ENCODE data around the gene BPIFB3. TPM values are rescaled to one million over a fixed set of nuclear protein-coding genes. Genes with fewer than 3 reads are reported as not detected.

Gene BPIFB3
- total and polyA plus RNA-seq, 2 of the 4 experiments (the other 2 are of a cell fraction) = not detected

DNA sequence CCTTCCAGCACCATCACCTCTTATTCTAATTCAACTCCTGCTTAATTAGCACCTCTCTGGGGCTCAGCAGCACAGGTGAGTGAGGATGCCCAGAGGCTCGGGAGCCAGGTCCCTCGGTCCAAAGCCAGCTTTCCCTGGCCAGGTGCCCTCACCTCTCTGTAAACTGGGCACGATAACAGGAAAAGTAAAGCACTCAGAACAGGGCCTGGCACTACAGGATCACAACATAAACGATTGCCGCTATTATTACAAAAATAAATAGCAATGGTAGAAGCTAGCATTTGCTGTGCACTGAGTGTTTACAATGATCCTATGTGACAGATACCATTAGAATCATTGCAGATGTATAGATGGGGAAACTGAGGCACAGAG, 43.6 kb upstream of the BPIFB3 start:
- CTCF ChIA-PET = no interaction called here
- Histone ChIP-seq H3K56ac (ENCODE audit: extremely low read depth, insufficient read depth, low read length) (no peak overlapping the region), H2BK120ac (ENCODE audit: low read depth, low read length) (no peak overlapping the region), H3K4me3 (ENCODE audit: insufficient read depth, low read depth, low read length) (no peak overlapping the region), H3K9ac (ENCODE audit: low read depth, low read length) (no peak overlapping the region), H3K4me2 (ENCODE audit: low read depth, low read length) (no peak overlapping the region), H3K9me3 (ENCODE audit: control insufficient read depth, insufficient read depth, low read length) (no peaks in the 10 kb centered on the region), H3K27ac (ENCODE audit: insufficient read depth, low read length) (no peak overlapping the region), H3K36me3 (ENCODE audit: control insufficient read depth, insufficient read depth, low read length) (no peaks in the 10 kb centered on the region), H3K4me1 (ENCODE audit: control insufficient read depth, insufficient read depth, low read length) (no peaks in the 10 kb centered on the region), H2AFZ (replicated peaks; ENCODE audit: low read length, poor library complexity) (no peak overlapping the region), H4K91ac (ENCODE audit: insufficient read depth, low read depth, low read length) (no peak overlapping the region), H2BK20ac (ENCODE audit: low read depth, low read length) (no peak overlapping the region), H4K5ac (ENCODE audit: low read depth, low read length) (no peak overlapping the region), H4K8ac (ENCODE audit: low read depth in 2 of 2, low read length in 2 of 2) (no peak overlapping the region), H4K20me1 (ENCODE audit: insufficient read depth, low read length) (no peaks in the 10 kb centered on the region; the same call in 1 of the 2 replicates), H3K9me1 (ENCODE audit: insufficient read depth, low read length) (no peaks in the 10 kb centered on the region), H3K23ac (ENCODE audit: low read depth, low read length) (no peak overlapping the region), H2AK5ac (ENCODE audit: low read depth, low read length) (no peak overlapping the region), H3K14ac (replicated peaks; ENCODE audit: low read depth, low read length) (no peak overlapping the region), H3K18ac (ENCODE audit: low read depth, low read length) (no peak overlapping the region), H3K4ac (ENCODE audit: low read depth, low read length) (no peak overlapping the region), H2AK9ac (replicated peaks; ENCODE audit: low read depth, low read length, poor library complexity) (no peak overlapping the region), H3K79me1 (ENCODE audit: low read depth in 1 of 2, low read length in 2 of 2) (no peaks in the 10 kb centered on the region), H2BK15ac (ENCODE audit: low read depth, low read length) (no peak overlapping the region), H2BK5ac (ENCODE audit: low read depth, low read length, poor library complexity, severe bottlenecking) (no peak overlapping the region), H3K27me3 (ENCODE audit: control insufficient read depth, insufficient read depth, low read length) (peaks cover 14% of the 10 kb centered on the region)
- no peak for ATAC-seq (ENCODE audit: low read depth)
- no TSS peak for BruUV-seq (replicated peaks)
- TF ChIP-seq POLR2A (IDR thresholded peaks at IDR 0.05; ENCODE audit: low read depth, low read length) = no peak
- TF ChIP-seq CEBPB (IDR thresholded peaks at IDR 0.05; ENCODE audit: low read depth, low read length) = no peak
- TF ChIP-seq MAZ (IDR thresholded peaks at IDR 0.05; ENCODE audit: borderline replicate concordance, low read depth, low read length) = no peak
- no peak for TF ChIP-seq MXI1 (IDR thresholded peaks at IDR 0.05; ENCODE audit: borderline replicate concordance, low read depth, low read length)
- TF ChIP-seq MAFK (IDR thresholded peaks at IDR 0.05; ENCODE audit: low read depth, low read length) = no peak
- TF ChIP-seq SMC3 (IDR thresholded peaks at IDR 0.05; ENCODE audit: low read depth, low read length) = no peak
- TF ChIP-seq, protein P1, sequence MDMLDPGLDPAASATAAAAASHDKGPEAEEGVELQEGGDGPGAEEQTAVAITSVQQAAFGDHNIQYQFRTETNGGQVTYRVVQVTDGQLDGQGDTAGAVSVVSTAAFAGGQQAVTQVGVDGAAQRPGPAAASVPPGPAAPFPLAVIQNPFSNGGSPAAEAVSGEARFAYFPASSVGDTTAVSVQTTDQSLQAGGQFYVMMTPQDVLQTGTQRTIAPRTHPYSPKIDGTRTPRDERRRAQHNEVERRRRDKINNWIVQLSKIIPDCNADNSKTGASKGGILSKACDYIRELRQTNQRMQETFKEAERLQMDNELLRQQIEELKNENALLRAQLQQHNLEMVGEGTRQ (IDR thresholded peaks at IDR 0.05; ENCODE audit: low read depth, low read length) = no peak
- TF ChIP-seq RAD21 (IDR thresholded peaks at IDR 0.05; ENCODE audit: low read length) = no peak
- no peak for TF ChIP-seq RCOR1 (IDR thresholded peaks at IDR 0.05; ENCODE audit: insufficient replicate concordance, low read length)
- TF ChIP-seq RFX5 (IDR thresholded peaks at IDR 0.05; ENCODE audit: low read depth, low read length) = no peak
- TF ChIP-seq FOS (IDR thresholded peaks at IDR 0.05; ENCODE audit: low read depth, low read length) = no peak
- TF ChIP-seq BHLHE40 (IDR thresholded peaks at IDR 0.05; ENCODE audit: low read depth, low read length) = no peak
- no peak for TF ChIP-seq CHD1 (IDR thresholded peaks at IDR 0.05; ENCODE audit: low read depth, low read length)
- TF ChIP-seq, protein P2, sequence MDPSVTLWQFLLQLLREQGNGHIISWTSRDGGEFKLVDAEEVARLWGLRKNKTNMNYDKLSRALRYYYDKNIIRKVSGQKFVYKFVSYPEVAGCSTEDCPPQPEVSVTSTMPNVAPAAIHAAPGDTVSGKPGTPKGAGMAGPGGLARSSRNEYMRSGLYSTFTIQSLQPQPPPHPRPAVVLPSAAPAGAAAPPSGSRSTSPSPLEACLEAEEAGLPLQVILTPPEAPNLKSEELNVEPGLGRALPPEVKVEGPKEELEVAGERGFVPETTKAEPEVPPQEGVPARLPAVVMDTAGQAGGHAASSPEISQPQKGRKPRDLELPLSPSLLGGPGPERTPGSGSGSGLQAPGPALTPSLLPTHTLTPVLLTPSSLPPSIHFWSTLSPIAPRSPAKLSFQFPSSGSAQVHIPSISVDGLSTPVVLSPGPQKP (IDR thresholded peaks at IDR 0.05; ENCODE audit: borderline replicate concordance, low read depth, low read length) = no peak
- 0% methylated on average over 1 of the region's 5 CpGs; no CpG with 5 or more reads in 1 of the 2 experiments for WGBS, 2 experiments (ENCODE audit: extremely low coverage in 2 of 2, insufficient read length in 1 of 2)
- DNase-seq = no peak
- intact Hi-C loops (cut with micrococcal nuclease) = no loop called here
- dilution Hi-C loops (cut with HindIII; ENCODE audit: low sequenced_read_pairs, unreplicated experiment) = no loop called here
- POLR2A ChIA-PET (ENCODE audit: unreplicated experiment) = no interaction called here
- in situ Hi-C loops (cut with MboI; ENCODE audit: low sequenced_read_pairs) = no loop called here

All from IMR-90 (cell line).